ENCODE results near the gene UBQLN2.
"Not testable (repeated sequence)": the region's sequence is repeated elsewhere in the genome, so short reads cannot be mapped to it uniquely, and the experiment has no call there.

Gene UBQLN2

DNA sequence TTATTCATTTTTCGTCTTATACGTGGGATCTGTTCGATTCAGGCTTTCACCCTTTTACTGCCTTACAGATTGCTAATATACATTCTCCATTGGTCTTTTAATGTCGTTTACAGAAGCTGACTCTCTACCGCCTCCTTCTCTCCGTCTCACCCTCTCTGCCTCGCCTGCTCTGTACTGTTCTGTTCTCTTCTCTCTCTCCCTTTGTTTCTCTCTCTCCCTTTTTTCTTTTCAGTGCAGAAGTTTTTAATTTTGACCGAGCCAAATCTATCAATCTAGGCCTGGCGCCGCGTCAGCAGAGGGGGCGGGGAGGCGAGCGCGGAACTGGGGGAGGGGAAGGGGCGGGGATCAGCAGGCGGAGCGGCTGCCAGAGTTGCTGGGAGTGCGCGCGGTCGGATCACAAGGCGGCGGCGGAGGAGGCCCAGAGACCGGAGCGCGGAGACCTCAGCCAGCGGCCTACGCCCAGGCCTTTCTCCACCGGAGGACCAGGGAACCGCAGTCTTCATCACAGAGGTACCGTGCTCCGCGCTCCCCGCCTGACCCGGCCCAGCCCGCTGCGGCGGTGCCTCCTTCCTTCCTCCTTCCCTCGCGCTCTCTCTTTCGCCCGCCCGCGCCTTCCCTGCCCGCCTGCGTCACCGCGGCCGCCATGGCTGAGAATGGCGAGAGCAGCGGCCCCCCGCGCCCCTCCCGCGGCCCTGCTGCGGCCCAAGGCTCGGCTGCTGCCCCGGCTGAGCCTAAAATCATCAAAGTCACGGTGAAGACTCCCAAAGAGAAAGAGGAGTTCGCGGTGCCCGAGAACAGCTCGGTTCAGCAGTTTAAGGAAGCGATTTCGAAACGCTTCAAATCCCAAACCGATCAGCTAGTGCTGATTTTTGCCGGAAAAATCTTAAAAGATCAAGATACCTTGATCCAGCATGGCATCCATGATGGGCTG, at the start of gene UBQLN2:
TSS of gene UBQLN2 (plus strand) at position 397 of the 931 bp plus-strand sequence. CDS start at position 644, 247 bp downstream.
- peak; percentile 56 for DNase-seq (ENCODE audit: low spot score)

DNA sequence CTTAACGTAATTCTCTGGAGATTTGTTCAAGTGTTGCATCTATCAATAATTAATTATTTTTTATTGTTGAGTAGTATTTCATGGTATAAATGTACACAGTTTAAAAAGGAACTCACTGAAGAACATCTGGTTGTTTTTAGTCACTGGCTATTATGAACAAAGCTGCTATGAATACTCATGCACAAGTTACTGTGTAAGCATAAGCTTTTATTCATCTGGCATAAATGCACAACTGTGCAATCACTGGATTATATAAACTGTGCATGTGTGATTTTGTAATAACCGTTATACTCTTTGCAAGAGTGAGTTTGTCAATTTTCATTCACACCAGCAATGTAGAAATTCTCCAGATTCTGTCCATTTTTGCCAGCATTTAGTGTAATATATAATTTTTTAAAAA, 43.8 kb upstream of the UBQLN2 start:
- no peak for DNase-seq (ENCODE audit: low spot score)

DNA sequence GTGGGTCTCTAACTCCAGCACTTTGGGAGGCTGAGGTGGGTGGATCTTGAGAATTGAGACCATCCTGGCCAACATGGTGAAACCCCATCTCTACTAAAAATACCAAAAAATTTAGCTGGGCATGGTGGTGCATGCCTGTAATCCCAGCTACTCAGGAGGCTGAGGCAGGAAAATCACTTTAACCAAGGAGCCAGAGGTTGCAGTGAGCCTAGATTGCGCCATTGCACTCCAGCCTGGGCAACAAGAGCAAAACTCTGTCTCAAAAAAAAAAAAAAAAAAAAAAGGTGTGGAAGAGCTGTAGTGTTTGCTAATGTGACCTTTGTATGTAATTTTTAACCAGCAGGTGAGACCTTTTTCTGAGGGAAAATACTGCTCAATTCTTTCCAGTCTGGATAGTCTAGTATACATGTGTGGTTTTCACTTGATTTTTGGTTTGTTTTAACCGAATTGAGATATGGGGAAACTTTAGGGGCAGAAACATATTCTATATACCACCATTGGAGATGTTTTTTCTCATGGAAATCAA, 33.9 kb upstream of the UBQLN2 start:
- not testable (repeated sequence) for DNase-seq (ENCODE audit: low spot score)

DNA sequence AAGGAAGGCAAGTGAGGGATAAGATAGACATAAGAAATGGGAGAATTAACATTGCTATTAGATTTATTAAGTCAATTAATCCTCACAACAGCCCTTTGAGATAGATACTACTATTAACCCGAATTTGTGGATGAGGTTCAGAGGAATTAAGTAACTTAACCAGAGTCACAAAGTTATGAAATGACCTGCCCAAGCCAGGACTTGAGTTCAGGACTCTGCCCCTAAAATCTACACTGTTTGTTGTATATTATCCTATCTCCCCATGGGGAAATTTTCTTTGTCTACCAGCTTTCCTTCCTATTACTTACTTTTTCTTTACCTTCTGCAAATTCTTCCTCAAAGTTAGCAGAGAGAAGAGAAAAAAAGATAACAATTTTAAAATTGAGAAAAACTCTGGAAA, 33.4 kb upstream of the UBQLN2 start:
- no peak for DNase-seq (ENCODE audit: low spot score)

DNA sequence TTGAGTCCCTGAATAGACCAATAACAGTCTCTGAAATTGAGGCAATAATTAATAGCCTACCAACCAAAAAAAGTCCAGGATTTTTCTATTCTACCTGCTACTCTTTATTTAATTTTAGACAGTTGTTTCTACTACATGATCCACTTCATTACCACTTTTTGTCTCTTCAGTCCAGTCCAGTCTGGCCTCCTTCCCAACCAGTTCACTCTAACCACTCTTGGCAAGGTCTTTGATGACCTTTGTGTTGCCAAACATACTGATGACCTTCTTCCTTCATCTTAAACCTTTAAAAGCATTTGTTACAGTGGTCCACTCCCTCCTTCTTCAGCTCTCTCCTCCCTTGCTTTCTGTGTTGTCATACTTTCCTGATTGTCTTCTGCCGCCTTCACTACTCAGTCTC, 12.8 kb upstream of the UBQLN2 start:
- DNase-seq (ENCODE audit: low spot score), result no peak

DNA sequence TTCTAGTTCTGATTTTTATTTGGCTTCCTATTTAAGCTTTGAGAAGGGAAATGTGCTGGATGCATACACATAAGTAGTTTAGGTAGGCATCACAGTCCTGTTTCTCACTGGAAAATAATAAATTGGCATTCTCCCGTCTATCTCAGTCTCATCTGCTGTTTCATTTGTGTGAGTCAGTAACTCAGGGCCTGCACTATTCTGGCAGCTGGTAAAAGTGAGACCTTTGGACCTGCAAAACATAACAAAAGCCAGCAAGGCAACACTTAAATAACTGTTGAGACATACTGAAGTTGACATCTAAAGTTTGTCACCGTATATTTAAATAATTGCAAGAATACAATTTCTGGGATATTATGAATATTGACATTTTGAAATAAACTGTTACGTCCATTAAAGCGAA, 8.6 kb upstream of the UBQLN2 start:
- no peak for DNase-seq (ENCODE audit: low spot score)

DNA sequence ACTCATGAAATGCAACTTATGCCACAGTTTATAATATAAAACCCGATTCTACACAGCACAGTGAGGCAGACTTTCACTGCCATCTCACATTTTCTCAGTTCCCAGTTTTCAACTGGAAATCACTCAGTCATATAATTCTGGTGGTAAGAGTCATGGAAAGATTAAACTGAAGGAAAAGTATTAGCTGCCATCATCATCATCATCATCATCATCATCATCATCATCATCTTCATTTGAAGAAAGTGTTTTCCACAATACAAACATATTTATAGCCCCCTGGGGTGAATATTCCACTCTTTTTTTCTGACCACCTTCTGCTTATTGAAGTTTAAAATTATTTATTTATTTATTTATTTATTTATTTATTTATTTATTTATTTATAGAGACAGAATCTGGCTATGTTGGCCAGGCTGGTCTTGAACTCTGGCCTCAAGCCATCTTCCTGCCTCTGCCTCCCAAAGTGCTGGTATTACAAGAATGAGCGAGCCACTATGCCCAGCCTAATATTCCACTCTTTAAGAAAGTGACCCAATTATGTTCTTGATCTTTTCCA, 6.0 kb upstream of the UBQLN2 start:
- no peak for DNase-seq (ENCODE audit: low spot score)

DNA sequence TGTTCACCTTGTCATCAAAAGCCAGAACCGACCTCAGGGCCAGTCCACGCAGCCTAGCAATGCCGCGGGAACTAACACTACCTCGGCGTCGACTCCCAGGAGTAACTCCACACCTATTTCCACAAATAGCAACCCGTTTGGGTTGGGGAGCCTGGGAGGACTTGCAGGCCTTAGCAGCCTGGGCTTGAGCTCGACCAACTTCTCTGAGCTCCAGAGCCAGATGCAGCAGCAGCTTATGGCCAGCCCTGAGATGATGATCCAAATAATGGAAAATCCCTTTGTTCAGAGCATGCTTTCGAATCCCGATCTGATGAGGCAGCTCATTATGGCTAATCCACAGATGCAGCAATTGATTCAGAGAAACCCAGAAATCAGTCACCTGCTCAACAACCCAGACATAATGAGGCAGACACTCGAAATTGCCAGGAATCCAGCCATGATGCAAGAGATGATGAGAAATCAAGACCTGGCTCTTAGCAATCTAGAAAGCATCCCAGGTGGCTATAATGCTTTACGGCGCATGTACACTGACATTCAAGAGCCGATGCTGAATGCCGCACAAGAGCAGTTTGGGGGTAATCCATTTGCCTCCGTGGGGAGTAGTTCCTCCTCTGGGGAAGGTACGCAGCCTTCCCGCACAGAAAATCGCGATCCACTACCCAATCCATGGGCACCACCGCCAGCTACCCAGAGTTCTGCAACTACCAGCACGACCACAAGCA, 898 bp downstream of the UBQLN2 start:
- DNase-seq (ENCODE audit: low spot score), result peak; percentile 6

DNA sequence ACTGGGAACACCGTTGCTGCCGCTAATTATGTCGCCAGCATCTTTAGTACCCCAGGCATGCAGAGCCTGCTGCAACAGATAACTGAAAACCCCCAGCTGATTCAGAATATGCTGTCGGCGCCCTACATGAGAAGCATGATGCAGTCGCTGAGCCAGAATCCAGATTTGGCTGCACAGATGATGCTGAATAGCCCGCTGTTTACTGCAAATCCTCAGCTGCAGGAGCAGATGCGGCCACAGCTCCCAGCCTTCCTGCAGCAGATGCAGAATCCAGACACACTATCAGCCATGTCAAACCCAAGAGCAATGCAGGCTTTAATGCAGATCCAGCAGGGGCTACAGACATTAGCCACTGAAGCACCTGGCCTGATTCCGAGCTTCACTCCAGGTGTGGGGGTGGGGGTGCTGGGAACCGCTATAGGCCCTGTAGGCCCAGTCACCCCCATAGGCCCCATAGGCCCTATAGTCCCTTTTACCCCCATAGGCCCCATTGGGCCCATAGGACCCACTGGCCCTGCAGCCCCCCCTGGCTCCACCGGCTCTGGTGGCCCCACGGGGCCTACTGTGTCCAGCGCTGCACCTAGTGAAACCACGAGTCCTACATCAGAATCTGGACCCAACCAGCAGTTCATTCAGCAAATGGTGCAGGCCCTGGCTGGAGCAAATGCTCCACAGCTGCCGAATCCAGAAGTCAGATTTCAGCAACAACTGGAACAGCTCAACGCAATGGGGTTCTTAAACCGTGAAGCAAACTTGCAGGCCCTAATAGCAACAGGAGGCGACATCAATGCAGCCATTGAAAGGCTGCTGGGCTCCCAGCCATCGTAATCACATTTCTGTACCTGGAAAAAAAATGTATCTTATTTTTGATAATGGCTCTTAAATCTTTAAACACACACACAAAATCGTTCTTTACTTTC, 1.8 kb downstream of the UBQLN2 start:
- DNase-seq (ENCODE audit: low spot score), result no peak

DNA sequence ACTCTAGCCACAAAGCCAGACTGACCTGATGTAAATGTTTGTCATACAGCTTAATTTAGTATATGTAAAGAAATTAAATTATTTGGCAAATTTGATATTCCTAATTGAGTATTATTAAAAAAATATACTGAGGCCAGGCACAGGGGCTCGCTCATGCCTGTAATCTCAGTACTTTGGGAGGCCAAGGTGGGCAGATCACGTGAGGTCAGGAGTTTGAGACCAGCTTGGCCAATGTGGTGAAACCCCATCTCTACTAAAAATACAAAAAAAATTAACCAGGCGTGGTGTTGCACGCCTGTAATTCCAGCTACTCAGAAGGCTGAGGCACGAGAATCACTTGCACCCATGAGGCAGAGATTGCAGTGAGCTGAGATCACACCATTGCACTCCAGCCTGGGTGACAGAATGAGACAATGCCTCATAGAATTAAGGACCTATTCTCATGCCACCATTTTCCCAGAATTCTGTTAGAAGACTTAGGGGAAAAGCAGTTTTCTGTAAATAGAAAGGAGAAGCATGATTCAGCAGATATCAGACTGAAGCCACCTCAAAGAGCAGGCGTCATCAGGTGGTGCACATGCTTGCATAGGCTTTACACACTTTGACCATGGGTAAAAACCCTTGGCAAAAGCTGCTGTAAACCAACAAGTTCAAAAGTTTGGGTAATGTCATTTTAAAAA, 6.1 kb downstream of the UBQLN2 start:
- DNase-seq (ENCODE audit: low spot score), result no peak

DNA sequence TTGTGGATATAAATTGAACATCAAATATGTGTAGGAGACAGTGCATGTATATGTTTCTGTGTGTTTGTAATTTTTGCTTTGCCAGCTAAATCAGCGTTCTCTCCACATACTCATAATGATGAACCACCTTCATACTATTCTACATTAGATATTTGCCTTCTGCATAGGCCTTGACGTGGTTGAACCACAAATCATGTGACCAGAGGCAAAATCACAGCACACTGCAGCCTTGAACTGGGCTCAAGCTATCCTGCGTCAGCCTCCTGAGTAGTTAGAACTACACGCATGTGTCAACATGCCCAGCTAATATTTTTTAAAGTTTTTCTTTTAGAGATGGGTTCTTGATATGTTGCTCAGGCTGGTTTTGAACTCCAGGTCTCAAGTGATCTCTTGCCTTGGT, 9.5 kb downstream of the UBQLN2 start:
- DNase-seq (ENCODE audit: low spot score), result no peak

DNA sequence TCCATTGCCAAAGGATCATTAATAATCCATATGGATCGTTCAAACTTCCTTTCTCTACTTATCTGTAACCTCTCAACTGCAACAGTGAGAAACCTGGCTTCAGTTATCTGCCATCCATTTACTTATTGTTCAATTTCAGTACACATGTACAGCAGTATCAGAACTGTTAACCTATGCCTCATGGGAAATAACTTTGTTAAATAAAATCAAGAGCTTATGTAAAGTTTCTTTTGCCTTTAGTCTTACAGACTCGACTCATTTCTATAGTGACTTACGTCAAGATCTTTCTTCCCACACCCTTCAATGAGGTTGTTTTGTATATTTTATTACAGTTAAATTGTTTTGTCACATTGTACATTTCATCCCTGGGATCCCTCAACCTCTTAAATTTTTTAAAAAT, 11.4 kb downstream of the UBQLN2 start:
- no peak for DNase-seq (ENCODE audit: low spot score)

DNA sequence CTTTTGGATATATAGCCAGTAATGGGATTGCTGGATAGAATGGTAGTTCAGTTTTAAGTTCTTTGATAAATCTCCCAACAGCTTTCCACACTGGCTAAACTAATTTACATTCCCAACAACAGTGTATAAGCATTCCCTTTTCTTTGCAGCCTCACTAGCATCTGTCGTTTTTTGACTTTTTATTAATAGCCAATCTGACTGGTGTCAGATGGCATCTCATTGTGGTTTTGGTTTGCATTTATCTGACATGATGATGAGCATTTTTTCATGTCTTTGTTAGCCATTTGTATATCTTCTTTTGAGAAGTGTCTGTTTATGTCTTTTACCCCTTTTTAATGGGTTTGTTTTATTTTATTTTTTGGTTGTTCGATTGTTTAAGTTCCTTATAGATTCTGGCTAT, 13.3 kb downstream of the UBQLN2 start:
- no peak for DNase-seq (ENCODE audit: low spot score)

DNA sequence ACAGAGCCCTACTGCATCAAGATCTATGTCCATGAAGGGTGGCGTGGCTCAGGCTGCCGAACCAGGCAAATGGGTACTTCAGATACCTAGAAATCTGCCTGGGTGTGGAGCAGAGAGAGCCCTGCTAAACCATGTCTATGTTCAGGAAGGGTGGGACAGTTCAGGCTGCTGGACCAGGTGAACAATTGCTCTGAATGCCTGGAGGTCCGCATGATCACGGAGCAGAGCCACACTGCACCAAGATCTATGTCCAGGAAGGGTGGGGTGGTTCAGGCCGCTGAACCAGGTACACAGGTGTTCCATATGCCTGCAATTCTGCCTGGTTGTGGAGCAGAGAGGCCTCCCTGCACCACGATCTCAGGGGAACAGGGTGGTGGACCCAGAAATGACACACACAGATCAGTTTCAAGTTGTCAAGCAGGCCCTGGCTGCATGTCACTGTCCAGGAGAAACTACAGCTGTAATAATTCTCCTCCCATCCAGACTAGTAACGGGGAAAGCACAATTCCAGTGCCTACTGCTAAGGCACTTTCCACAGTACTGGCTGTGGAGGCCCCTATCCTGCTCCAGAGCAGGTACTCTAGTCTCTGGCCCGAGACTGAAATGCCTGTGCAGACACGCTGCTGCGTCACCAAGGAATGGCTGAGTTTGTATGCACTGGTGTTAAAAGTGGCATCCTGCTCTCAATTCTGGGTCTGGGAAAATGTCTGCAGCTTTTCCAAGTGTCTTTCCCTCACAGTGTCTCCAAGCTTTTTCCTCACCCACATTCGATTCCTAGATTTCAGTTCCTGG, 25.2 kb downstream of the UBQLN2 start:
- DNase-seq (ENCODE audit: low spot score), result no peak

DNA sequence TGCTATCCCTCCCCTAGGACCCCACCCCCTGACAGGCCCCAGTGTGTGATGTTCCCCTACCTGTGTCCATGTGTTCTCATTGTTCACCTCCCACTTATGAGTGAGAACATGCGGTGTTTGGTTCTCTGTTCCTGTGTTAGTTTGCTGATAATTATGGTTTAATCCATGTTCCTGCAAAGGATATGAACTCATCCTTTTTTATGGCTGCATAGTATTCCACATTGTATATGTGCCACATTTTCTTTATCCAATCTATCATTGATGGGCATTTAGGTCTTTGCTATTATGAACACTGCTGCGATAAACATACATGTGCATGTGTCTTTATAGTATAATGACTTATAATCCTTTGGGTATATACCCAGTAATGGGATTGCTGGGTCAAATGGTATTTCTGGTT, 28.4 kb downstream of the UBQLN2 start:
- not testable (repeated sequence) for DNase-seq (ENCODE audit: low spot score)

DNA sequence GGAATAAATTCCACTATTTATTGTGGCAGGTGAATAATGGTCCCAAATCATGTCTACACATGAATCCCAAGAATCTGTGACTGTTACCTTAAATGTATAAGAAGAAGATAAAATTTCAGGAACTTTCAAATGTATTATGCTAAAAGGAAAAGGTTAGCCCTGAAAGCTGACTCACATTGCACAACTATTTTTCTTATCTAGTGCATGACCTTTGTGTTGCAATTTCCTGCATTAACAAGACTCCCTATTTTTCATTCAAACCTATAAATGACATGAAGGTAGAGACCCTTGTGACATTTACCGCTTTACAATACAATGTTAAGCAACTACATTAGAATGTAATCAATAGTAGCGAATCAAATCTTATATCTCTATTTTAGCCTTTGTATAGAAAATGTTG, 36.7 kb downstream of the UBQLN2 start:
- no peak for DNase-seq (ENCODE audit: low spot score)

DNA sequence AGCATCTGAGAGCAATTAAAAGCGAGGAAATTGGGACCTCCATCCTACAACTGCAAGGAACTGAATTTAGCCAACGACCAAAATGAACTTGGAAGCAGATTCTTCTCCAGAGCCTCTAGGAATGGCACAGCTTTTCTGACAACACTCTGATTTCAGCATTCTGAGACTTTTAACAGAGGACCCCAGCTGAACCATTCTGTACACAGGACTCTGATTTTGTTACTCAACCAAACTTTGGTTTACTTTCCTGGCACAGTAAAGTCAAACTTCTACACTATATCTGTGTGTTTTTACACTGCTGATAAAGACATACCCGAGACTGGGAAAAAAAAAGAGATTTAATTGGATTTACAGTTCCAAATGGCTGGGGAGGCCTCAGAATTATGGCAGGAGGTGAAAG, 37.6 kb downstream of the UBQLN2 start:
- no peak for DNase-seq (ENCODE audit: low spot score)

DNA sequence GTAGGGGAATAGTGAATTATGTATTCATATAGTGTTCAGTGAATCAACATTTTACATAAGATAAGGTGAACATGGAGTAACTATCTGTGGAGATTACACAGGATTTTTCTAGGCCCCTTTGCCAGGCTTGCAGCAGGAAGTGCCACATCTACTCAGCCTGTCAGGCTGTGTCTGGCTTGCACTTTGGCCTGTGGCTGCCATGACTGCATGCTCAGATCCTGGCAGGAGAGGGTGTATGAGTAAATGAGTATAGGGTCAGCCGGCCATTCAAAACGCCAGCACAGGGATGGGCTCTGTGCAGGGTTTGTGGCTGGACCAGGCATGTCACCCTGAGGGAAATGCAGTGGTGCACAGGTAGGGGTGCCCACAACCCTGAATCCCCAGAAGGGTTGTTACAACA, 51.9 kb downstream of the UBQLN2 start:
- no peak for DNase-seq (ENCODE audit: low spot score)
